HepG2 (cell line): ENCODE results near the gene ITCH. TPM values are rescaled to one million over a fixed set of nuclear protein-coding genes. Genes with fewer than 3 reads are reported as not detected.

Source experiments
- AHR ChIP-seq: IDR thresholded peaks from 2 replicates; pipeline ENCODE4 v1.6.1; 2018; ENCODE audit warnings: missing genetic modification reagents, missing compliant biosample characterization
- HMGA1 ChIP-seq: sonication (generic); formaldehyde crosslinking; conservative IDR thresholded peaks from 2 replicates; pipeline ENCODE4 v1.4.0; 2020; ENCODE audit warnings: missing genetic modification reagents
- KDM3A ChIP-seq: IDR thresholded peaks from 2 replicates; pipeline ENCODE4 v1.6.1; 2018; ENCODE audit warnings: low read depth, missing compliant biosample characterization
- KDM4B ChIP-seq: sonication (generic); formaldehyde crosslinking; IDR thresholded peaks from 2 replicates; pipeline ENCODE4 v1.4.0; 2020; ENCODE audit warnings: missing genetic modification reagents
- KLF9 ChIP-seq: IDR thresholded peaks from 2 replicates; pipeline ENCODE4 v1.6.1; 2016; ENCODE audit warnings: low read depth
- MED13 ChIP-seq: sonication (generic); formaldehyde crosslinking; IDR thresholded peaks from 2 replicates; pipeline ENCODE4 v1.5.0; 2020; ENCODE audit warnings: missing genetic modification reagents
- NONO ChIP-seq, 2 experiments: fragments of 450-650 bp in 1 of 2; sonication (generic) in 1 of 2; formaldehyde crosslinking in 1 of 2; IDR thresholded peaks in 1 of 2; conservative IDR thresholded peaks in 1 of 2; 2 replicates each; pipeline versions ENCODE4 v1.6.1 to v1.8.0; 2017 to 2022; ENCODE audit warnings: mild to moderate bottlenecking in 1 of 2, missing genetic modification reagents in 1 of 2, moderate library complexity in 1 of 2
- PHF5A ChIP-seq: IDR thresholded peaks from one replicate; pipeline ENCODE4 v1.6.1; 2018; ENCODE audit warnings: low read depth, missing genetic modification reagents; ENCODE audit not compliant: unreplicated experiment
- RAD21 ChIP-seq: fragments of 450-650 bp; formaldehyde crosslinking; IDR thresholded peaks from 2 replicates; pipeline ENCODE4 v1.5.0; 2020; ENCODE audit warnings: mild to moderate bottlenecking
- RBM39 ChIP-seq: fragments of 200-400 bp; formaldehyde crosslinking; IDR thresholded peaks from one replicate; pipeline ENCODE4 v1.6.1; 2018; ENCODE audit warnings: antibody characterized with exemption, mild to moderate bottlenecking, low read depth, low read length; ENCODE audit not compliant: poor library complexity, severe bottlenecking
- SAFB2 ChIP-seq: sonication (generic); formaldehyde crosslinking; IDR thresholded peaks from 2 replicates; pipeline ENCODE4 v1.5.1; 2020; ENCODE audit warnings: missing genetic modification reagents, low read depth, mild to moderate bottlenecking, borderline replicate concordance
- SIN3A ChIP-seq: IDR thresholded peaks from 2 replicates; pipeline ENCODE4 v1.6.1; 2011; ENCODE audit warnings: low read depth, mild to moderate bottlenecking, control low read depth, low read length, borderline replicate concordance
- SIX4 ChIP-seq: sonication (generic); formaldehyde crosslinking; IDR thresholded peaks from 2 replicates; pipeline ENCODE4 v1.4.0; 2020; ENCODE audit warnings: missing genetic modification reagents
- SP1 ChIP-seq, 2 experiments: fragments of 450-650 bp in 1 of 2; sonication (generic) in 1 of 2; formaldehyde crosslinking in 1 of 2; IDR thresholded peaks; 2 replicates each; pipeline versions ENCODE4 v1.4.0 to v1.6.1; 2016 to 2020; ENCODE audit warnings: missing genetic modification reagents in 1 of 2
- SRF ChIP-seq: IDR thresholded peaks from 2 replicates; pipeline ENCODE4 v1.6.1; 2011; ENCODE audit warnings: mild to moderate bottlenecking, low read depth, low read length, moderate library complexity
- YEATS2 ChIP-seq: sonication (generic); formaldehyde crosslinking; IDR thresholded peaks from 2 replicates; pipeline ENCODE4 v1.4.0; 2020; ENCODE audit warnings: missing genetic modification reagents, borderline replicate concordance
- ZIK1 ChIP-seq: sonication (generic); formaldehyde crosslinking; IDR thresholded peaks from 2 replicates; pipeline ENCODE4 v1.5.0; 2020; ENCODE audit warnings: mild to moderate bottlenecking, low read depth, missing genetic modification reagents, borderline replicate concordance
- ZMAT3 ChIP-seq: sonication (generic); formaldehyde crosslinking; conservative IDR thresholded peaks from 2 replicates; pipeline ENCODE4 v1.7.0; 2021; ENCODE audit warnings: missing genetic modification reagents
- ZNF34 ChIP-seq: sonication (generic); formaldehyde crosslinking; IDR thresholded peaks from 2 replicates; pipeline ENCODE4 v1.4.0; 2020; ENCODE audit warnings: mild to moderate bottlenecking, missing genetic modification reagents, borderline replicate concordance
- ZNF44 ChIP-seq: sonication (generic); formaldehyde crosslinking; IDR thresholded peaks from 2 replicates; pipeline ENCODE4 v1.5.1; 2020; ENCODE audit warnings: mild to moderate bottlenecking, missing genetic modification reagents
- ZNF572 ChIP-seq: sonication (generic); formaldehyde crosslinking; IDR thresholded peaks from 2 replicates; pipeline ENCODE4 v1.5.1; 2020; ENCODE audit warnings: mild to moderate bottlenecking, missing genetic modification reagents
- ZNF589 ChIP-seq: sonication (generic); formaldehyde crosslinking; conservative IDR thresholded peaks from 2 replicates; pipeline ENCODE4 v1.8.0; 2022; ENCODE audit warnings: mild to moderate bottlenecking, moderate library complexity, missing genetic modification reagents
- ZNF713 ChIP-seq: sonication (generic); formaldehyde crosslinking; IDR thresholded peaks from 2 replicates; pipeline ENCODE4 v1.4.0; 2020; ENCODE audit warnings: mild to moderate bottlenecking, missing genetic modification reagents
- polyA plus RNA-seq, 8 experiments: library from polyadenylated mRNA; depleted of rRNA in 3 of 8; stranded (reverse) in 7 of 8; unstranded in 1 of 8; fragments of >200 nt; fragmentation: Illumina TruSeq in 4 of 8; extraction: Trizol in 4 of 8; gene quantifications; 2 replicates each; pipeline versions ENCODE4 v1.2.1 to v1.2.3, GENCODE V29; 2011 to 2016; ENCODE audit warnings: low read depth in 4 of 8, missing spikeins in 1 of 8, mixed read lengths in 1 of 8; ENCODE audit not compliant: insufficient read depth in 1 of 8
- total RNA-seq, 5 experiments: library from RNA; depleted of rRNA; stranded (reverse); fragments of >200 nt; fragmentation: Illumina TruSeq; extraction: Trizol; gene quantifications; 2 replicates each; pipeline ENCODE4 v1.2.3, GENCODE V29; 2016; ENCODE audit warnings: low read depth in 1 of 5
- TF ChIP-seq, protein P1 (sequence below): IDR thresholded peaks from 2 replicates; pipeline ENCODE4 v1.6.1; 2016; ENCODE audit warnings: low read depth, control low read depth
- TF ChIP-seq, protein P2 (sequence below): sonication (generic); formaldehyde crosslinking; IDR thresholded peaks from 2 replicates; pipeline ENCODE4 v1.5.0; 2020; ENCODE audit warnings: missing genetic modification reagents
- TF ChIP-seq, protein P3 (sequence below): sonication (generic); formaldehyde crosslinking; IDR thresholded peaks from 2 replicates; pipeline ENCODE4 v1.8.1; 2023; ENCODE audit warnings: missing genetic modification reagents, mild to moderate bottlenecking, borderline replicate concordance
- TF ChIP-seq, protein P4 (sequence below): sonication (generic); formaldehyde crosslinking; conservative IDR thresholded peaks from 2 replicates; pipeline ENCODE4 v1.8.0; 2022; ENCODE audit warnings: low read depth, missing genetic modification reagents

The ITCH gene
- total and polyA plus RNA-seq, 2 of the 13 experiments (the other 11 are each of a cell fraction or from before 2014, with no cell fraction given), result 20.5 to 112 TPM

DNA sequence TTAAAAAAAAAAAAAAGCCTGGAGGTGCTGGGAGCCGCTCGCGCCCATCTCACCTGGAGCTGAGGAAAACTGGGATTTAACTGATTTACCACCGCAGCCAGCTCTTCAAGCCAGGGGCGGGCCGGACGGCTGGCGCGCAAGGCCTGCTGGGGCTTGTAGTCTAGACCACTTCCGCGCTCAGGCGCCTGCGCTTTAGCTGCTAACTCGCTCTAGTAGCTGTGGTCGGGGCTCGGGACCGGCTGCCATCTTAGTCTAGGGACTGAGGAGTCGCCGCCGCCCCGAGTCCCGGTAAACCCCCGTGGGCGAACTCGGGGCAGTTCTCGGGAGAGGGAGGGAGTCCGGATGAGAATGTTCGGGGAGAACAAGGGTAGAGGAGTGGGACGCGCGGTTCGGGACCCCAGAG lies at the start of gene ITCH (continued):
- TF ChIP-seq SAFB2 (CRISPR knock-in tag) (no peak), KDM4B (CRISPR knock-in tag) (peak; percentile 53; the same call in 1 of the 2 replicates), PHF5A (peak; percentile 52), ZMAT3 (CRISPR knock-in tag) (peak; percentile 81; the same call in 1 of the 2 replicates), RBM39 (no peak), SIX4 (CRISPR knock-in tag) (0 out of 2 replicates have a peak, but pooled peaks have one; percentile 31), HMGA1 (no peak), KDM3A (CRISPR knock-in tag) (0 out of 2 replicates have a peak, but pooled peaks have one; percentile 6), RAD21 (CRISPR knock-in tag) (peak; percentile 15; the same call in 1 of the 2 replicates), ZNF589 (CRISPR knock-in tag) (no peak; the same call in 1 of the 2 replicates), SIN3A (0 out of 2 replicates have a peak, but pooled peaks have one; percentile 42), ZNF713 (CRISPR knock-in tag) (no peak), SRF (no peak), NONO (IDR thresholded peaks at IDR 0.05) (no peak), NONO (CRISPR knock-in tag; conservative IDR thresholded peaks at IDR 0.05) (0 out of 2 replicates have a peak, but pooled peaks have one; percentile 58), KLF9 (CRISPR knock-in tag) (no peak), YEATS2 (CRISPR knock-in tag) (peak; percentile 38; the same call in 1 of the 2 replicates), MED13 (CRISPR knock-in tag) (peak; percentile 82), SP1 (IDR thresholded peaks at IDR 0.05) (no peak), SP1 (CRISPR knock-in tag; IDR thresholded peaks at IDR 0.05) (peak; percentile 39; the same call in 1 of the 2 replicates), ZNF34 (peak; percentile 45; the same call in 1 of the 2 replicates), ZNF572 (CRISPR knock-in tag) (0 out of 2 replicates have a peak, but pooled peaks have one; percentile 75), ZIK1 (CRISPR knock-in tag) (no peak), AHR (CRISPR knock-in tag) (peak; percentile 84; the same call in 1 of the 2 replicates), ZNF44 (peak; percentile 59; the same call in 1 of the 2 replicates)
- TF ChIP-seq, protein P1, sequence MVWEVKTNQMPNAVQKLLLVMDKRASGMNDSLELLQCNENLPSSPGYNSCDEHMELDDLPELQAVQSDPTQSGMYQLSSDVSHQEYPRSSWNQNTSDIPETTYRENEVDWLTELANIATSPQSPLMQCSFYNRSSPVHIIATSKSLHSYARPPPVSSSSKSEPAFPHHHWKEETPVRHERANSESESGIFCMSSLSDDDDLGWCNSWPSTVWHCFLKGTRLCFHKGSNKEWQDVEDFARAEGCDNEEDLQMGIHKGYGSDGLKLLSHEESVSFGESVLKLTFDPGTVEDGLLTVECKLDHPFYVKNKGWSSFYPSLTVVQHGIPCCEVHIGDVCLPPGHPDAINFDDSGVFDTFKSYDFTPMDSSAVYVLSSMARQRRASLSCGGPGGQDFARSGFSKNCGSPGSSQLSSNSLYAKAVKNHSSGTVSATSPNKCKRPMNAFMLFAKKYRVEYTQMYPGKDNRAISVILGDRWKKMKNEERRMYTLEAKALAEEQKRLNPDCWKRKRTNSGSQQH (CRISPR knock-in tag), result no peak; the same call in 1 of the 2 replicates
- TF ChIP-seq, protein P2, sequence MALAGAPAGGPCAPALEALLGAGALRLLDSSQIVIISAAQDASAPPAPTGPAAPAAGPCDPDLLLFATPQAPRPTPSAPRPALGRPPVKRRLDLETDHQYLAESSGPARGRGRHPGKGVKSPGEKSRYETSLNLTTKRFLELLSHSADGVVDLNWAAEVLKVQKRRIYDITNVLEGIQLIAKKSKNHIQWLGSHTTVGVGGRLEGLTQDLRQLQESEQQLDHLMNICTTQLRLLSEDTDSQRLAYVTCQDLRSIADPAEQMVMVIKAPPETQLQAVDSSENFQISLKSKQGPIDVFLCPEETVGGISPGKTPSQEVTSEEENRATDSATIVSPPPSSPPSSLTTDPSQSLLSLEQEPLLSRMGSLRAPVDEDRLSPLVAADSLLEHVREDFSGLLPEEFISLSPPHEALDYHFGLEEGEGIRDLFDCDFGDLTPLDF, result peak; percentile 75
- TF ChIP-seq, protein P3, sequence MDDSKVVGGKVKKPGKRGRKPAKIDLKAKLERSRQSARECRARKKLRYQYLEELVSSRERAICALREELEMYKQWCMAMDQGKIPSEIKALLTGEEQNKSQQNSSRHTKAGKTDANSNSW (CRISPR knock-in tag), result no peak
- TF ChIP-seq, protein P4, sequence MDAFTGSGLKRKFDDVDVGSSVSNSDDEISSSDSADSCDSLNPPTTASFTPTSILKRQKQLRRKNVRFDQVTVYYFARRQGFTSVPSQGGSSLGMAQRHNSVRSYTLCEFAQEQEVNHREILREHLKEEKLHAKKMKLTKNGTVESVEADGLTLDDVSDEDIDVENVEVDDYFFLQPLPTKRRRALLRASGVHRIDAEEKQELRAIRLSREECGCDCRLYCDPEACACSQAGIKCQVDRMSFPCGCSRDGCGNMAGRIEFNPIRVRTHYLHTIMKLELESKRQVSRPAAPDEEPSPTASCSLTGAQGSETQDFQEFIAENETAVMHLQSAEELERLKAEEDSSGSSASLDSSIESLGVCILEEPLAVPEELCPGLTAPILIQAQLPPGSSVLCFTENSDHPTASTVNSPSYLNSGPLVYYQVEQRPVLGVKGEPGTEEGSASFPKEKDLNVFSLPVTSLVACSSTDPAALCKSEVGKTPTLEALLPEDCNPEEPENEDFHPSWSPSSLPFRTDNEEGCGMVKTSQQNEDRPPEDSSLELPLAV (CRISPR knock-in tag), result no peak
